ENCODE data around the gene AP2A2.
A peak's percentile ranks its signal among the peaks of the same experiment; 100 is the strongest.

The AP2A2 gene

DNA sequence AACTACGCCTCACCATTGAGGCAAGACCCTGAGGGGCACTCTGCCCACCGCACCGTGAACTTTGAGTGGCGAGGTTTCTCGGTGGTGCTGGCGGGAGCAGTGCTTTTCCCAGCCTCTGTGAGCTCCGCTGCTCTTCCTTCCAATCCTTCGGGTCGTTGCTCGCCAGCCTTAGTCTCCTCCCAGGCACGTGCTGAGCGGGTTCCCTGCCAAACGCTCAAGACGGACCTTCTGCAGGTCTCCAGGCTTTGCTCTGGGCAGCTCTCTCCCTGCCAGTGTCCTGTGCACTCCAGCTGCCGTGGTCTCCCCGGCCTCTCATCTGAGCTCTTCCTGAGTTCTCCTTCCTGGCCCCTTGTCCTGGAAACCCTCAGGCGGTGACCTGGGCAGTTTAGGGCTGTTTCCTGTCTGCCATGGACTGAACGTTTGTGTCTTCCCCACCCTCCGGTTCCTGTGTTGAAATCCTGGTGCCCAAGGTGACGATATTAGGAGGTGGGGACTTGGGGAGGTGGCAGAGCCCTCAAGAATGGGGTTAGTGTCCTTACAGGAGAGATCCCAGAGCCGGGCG, 122.0 kb downstream of the AP2A2 start:
- Histone ChIP-seq H3K27ac (ENCODE audit: poor library complexity, severe bottlenecking) (no peak overlapping the region), H3K9me3 (ENCODE audit: severe bottlenecking) (no peaks in the 10 kb centered on the region), H3K36me3 (ENCODE audit: low read depth) (no peaks in the 10 kb centered on the region), H3K27me3 (ENCODE audit: insufficient read depth, poor library complexity, severe bottlenecking) (no peaks in the 10 kb centered on the region), H3K4me3 (ENCODE audit: severe bottlenecking) (no peak overlapping the region), H3K4me1 (ENCODE audit: insufficient read depth, poor library complexity, severe bottlenecking) (peaks cover 3% of the 10 kb centered on the region)
- ATAC-seq (ENCODE audit: low read depth): no peak
- TF ChIP-seq, protein P1, sequence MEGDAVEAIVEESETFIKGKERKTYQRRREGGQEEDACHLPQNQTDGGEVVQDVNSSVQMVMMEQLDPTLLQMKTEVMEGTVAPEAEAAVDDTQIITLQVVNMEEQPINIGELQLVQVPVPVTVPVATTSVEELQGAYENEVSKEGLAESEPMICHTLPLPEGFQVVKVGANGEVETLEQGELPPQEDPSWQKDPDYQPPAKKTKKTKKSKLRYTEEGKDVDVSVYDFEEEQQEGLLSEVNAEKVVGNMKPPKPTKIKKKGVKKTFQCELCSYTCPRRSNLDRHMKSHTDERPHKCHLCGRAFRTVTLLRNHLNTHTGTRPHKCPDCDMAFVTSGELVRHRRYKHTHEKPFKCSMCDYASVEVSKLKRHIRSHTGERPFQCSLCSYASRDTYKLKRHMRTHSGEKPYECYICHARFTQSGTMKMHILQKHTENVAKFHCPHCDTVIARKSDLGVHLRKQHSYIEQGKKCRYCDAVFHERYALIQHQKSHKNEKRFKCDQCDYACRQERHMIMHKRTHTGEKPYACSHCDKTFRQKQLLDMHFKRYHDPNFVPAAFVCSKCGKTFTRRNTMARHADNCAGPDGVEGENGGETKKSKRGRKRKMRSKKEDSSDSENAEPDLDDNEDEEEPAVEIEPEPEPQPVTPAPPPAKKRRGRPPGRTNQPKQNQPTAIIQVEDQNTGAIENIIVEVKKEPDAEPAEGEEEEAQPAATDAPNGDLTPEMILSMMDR (IDR thresholded peaks at IDR 0.05; ENCODE audit: poor library complexity, severe bottlenecking): no peak
- DNase-seq (ENCODE audit: low spot score): peak; percentile 36

DNA sequence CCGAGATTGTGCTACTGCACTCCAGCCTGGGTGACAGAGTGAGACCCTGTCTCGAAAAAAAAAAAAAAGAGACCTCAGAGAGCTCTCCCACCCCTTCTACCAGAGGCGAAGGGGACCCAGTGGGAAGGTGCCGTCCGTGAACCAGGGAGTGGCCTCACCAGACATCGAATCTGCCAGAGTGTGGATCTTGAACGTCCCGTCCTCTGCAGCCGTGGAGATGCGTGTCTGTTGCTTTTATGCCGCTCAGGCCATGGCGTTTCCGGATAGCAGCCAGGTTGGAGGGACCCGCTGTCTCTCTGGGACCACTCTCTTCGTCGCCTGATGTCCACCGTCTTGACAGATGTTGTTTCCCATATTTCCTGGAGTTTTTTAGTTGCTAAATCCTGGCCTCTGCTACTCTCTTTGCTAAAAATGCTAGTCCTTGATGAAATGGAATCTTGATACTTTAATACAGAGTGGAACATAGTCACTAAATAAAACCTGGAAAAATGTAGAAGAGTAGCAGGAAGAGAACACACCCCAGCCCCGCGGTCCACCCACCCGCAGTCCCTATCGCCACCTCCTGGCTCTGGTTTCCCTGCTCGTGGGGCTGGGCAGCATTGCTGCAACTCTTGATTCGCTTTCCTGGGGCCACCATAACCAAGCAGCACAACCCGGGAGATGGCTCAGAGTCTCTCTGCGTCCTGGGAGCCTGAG, 122.9 kb downstream of the AP2A2 start:
- TF ChIP-seq, protein P1 (IDR thresholded peaks at IDR 0.05; ENCODE audit: poor library complexity, severe bottlenecking): no peak
- DNase-seq (ENCODE audit: low spot score): no peak
- H3K9me3 ChIP-seq (ENCODE audit: severe bottlenecking): no peaks in the 10 kb centered on the region
- no peak for ATAC-seq (ENCODE audit: low read depth)
- no peak overlapping the region for H3K4me3 ChIP-seq (ENCODE audit: severe bottlenecking)
- no peaks in the 10 kb centered on the region for H3K36me3 ChIP-seq (ENCODE audit: low read depth)
- H3K4me1 ChIP-seq (ENCODE audit: insufficient read depth, poor library complexity, severe bottlenecking): peaks cover 3% of the 10 kb centered on the region
- no peak overlapping the region for H3K27ac ChIP-seq (ENCODE audit: poor library complexity, severe bottlenecking)
- no peaks in the 10 kb centered on the region for H3K27me3 ChIP-seq (ENCODE audit: insufficient read depth, poor library complexity, severe bottlenecking)

DNA sequence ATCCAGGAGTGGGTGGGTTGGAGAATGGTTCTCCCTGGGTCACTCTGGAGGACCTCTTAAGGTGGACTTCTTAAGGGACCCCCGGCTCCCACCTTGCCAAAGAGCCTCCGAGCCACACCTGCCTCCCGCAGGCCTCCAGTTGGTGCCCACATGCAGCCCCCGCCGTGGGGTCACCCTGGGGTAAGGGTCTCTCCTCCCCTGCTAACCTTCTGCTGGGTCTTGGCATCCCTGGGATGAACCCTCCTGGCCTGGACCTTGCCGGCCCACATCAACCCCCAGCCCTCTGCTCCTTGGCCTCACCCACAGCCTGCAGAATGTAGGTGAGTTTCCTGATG, 123.4 kb downstream of the AP2A2 start:
- DNase-seq (ENCODE audit: low spot score) (no peak), ATAC-seq (ENCODE audit: low read depth) (no peak)
- H3K27ac ChIP-seq (ENCODE audit: poor library complexity, severe bottlenecking): no peak overlapping the region
- peaks cover 3% of the 10 kb centered on the region for H3K4me1 ChIP-seq (ENCODE audit: insufficient read depth, poor library complexity, severe bottlenecking)
- no peaks in the 10 kb centered on the region for H3K9me3 ChIP-seq (ENCODE audit: severe bottlenecking)
- H3K27me3 ChIP-seq (ENCODE audit: insufficient read depth, poor library complexity, severe bottlenecking): no peaks in the 10 kb centered on the region
- H3K4me3 ChIP-seq (ENCODE audit: severe bottlenecking): no peak overlapping the region
- no peaks in the 10 kb centered on the region for H3K36me3 ChIP-seq (ENCODE audit: low read depth)
- TF ChIP-seq, protein P1 (IDR thresholded peaks at IDR 0.05; ENCODE audit: poor library complexity, severe bottlenecking): no peak

DNA sequence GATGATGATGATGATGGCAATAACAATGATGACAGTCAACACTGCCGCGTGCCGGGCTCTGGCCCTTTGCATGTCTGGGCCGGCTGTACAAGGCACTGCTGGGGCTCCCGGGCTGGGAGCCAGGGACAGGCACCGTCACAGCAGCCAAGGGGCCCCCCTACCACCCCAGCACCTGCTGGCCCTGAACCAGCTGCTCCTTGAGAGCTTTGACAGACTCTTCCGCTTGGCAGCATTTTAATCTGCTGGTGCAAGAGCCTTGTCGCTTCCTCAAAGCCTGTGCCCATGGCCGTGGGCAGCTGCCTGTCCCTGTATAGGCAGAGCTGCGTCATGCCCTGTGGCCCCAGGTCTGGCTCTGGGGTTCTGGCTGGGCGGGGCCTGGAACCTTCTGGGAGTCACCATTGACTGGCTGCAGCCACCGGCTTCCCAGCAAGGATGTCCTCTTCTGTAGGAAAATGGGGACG, 123.8 kb downstream of the AP2A2 start:
- TF ChIP-seq, protein P1 (IDR thresholded peaks at IDR 0.05; ENCODE audit: poor library complexity, severe bottlenecking): no peak
- no peak overlapping the region for H3K4me3 ChIP-seq (ENCODE audit: severe bottlenecking)
- no peak overlapping the region for H3K27ac ChIP-seq (ENCODE audit: poor library complexity, severe bottlenecking)
- no peaks in the 10 kb centered on the region for H3K9me3 ChIP-seq (ENCODE audit: severe bottlenecking)
- no peaks in the 10 kb centered on the region for H3K27me3 ChIP-seq (ENCODE audit: insufficient read depth, poor library complexity, severe bottlenecking)
- ATAC-seq (ENCODE audit: low read depth) (no peak), DNase-seq (ENCODE audit: low spot score) (no peak)
- H3K4me1 ChIP-seq (ENCODE audit: insufficient read depth, poor library complexity, severe bottlenecking): peaks cover 3% of the 10 kb centered on the region
- H3K36me3 ChIP-seq (ENCODE audit: low read depth): no peaks in the 10 kb centered on the region
